HepG2 (cell line): ENCODE data around the gene ZNF384. TPM values are rescaled to one million over a fixed set of nuclear protein-coding genes. Genes with fewer than 3 reads are reported as not detected.

Experiments used
- AGO1 ChIP-seq: fragments of 200-400 bp; formaldehyde crosslinking; IDR thresholded peaks from 2 replicates; pipeline ENCODE4 v1.6.1; 2017; ENCODE audit warnings: mild to moderate bottlenecking, low read depth, low read length, moderate library complexity; ENCODE audit not compliant: poor library complexity, severe bottlenecking
- ARID3A ChIP-seq: IDR thresholded peaks from 2 replicates; pipeline ENCODE4 v1.6.1; 2012; ENCODE audit warnings: low read depth, low read length, improper control_type of control experiment
- CREM ChIP-seq, 2 experiments: sonication (generic) in 1 of 2; formaldehyde crosslinking in 1 of 2; IDR thresholded peaks; 2 replicates each; pipeline versions ENCODE4 v1.4.0 to v1.6.1; 2016 to 2020; ENCODE audit warnings: antibody characterized with exemption in 1 of 2, mild to moderate bottlenecking in 1 of 2, missing genetic modification reagents in 1 of 2
- GATAD2A ChIP-seq: IDR thresholded peaks from 2 replicates; pipeline ENCODE4 v1.6.1; 2016
- HNF4G ChIP-seq, 2 experiments: sonication (generic) in 1 of 2; formaldehyde crosslinking in 1 of 2; IDR thresholded peaks; 2 replicates each; pipeline versions ENCODE4 v1.4.0 to v1.6.1; 2011 to 2020; ENCODE audit warnings: borderline replicate concordance in 2 of 2, low read depth in 2 of 2, mild to moderate bottlenecking in 2 of 2, low read length in 1 of 2, missing genetic modification reagents in 1 of 2, moderate library complexity in 1 of 2
- HNRNPK ChIP-seq: fragments of 200-400 bp; formaldehyde crosslinking; IDR thresholded peaks from 2 replicates; pipeline ENCODE4 v1.6.1; 2018; ENCODE audit warnings: low read length, low read depth, moderate library complexity, mild to moderate bottlenecking; ENCODE audit not compliant: poor library complexity, severe bottlenecking
- HOXA5 ChIP-seq: sonication (generic); formaldehyde crosslinking; IDR thresholded peaks from 2 replicates; pipeline ENCODE4 v1.4.0; 2020; ENCODE audit warnings: missing genetic modification reagents
- KDM5B ChIP-seq: sonication (generic); formaldehyde crosslinking; IDR thresholded peaks from 2 replicates; pipeline ENCODE4 v1.4.0; 2020; ENCODE audit warnings: missing genetic modification reagents, mild to moderate bottlenecking, borderline replicate concordance
- KLF15 ChIP-seq: sonication (generic); formaldehyde crosslinking; IDR thresholded peaks from 2 replicates; pipeline ENCODE4 v1.8.1; 2023; ENCODE audit warnings: borderline replicate concordance, mild to moderate bottlenecking, inconsistent platforms, missing genetic modification reagents, mixed read lengths
- MAFK ChIP-seq, 2 experiments: IDR thresholded peaks in 1 of 2; conservative IDR thresholded peaks in 1 of 2; 2 replicates each; pipeline ENCODE4 v1.6.1; 2011; ENCODE audit warnings: improper control_type of control experiment in 2 of 2, low read length in 2 of 2
- MAZ ChIP-seq, 2 experiments: sonication (generic) in 1 of 2; formaldehyde crosslinking in 1 of 2; IDR thresholded peaks; 2 replicates each; pipeline versions ENCODE4 v1.5.0 to v1.6.1; 2012 to 2020; ENCODE audit warnings: low read depth in 2 of 2, mild to moderate bottlenecking in 2 of 2, borderline replicate concordance in 1 of 2, improper control_type of control experiment in 1 of 2, low read length in 1 of 2, missing genetic modification reagents in 1 of 2, moderate library complexity in 1 of 2
- MEIS1 ChIP-seq: sonication (generic); formaldehyde crosslinking; IDR thresholded peaks from 2 replicates; pipeline ENCODE4 v1.9.0; 2021; ENCODE audit warnings: mild to moderate bottlenecking, missing genetic modification reagents, moderate library complexity, borderline replicate concordance
- TAF15 ChIP-seq: fragments of 200-400 bp; formaldehyde crosslinking; IDR thresholded peaks from one replicate; pipeline ENCODE4 v1.6.1; 2018; ENCODE audit warnings: mild to moderate bottlenecking, low read depth, low read length; ENCODE audit not compliant: poor library complexity, severe bottlenecking
- ZNF20 ChIP-seq: sonication (generic); formaldehyde crosslinking; IDR thresholded peaks from 2 replicates; pipeline ENCODE4 v1.4.0; 2020; ENCODE audit warnings: mild to moderate bottlenecking, moderate library complexity, missing genetic modification reagents
- ZNF296 ChIP-seq: sonication (generic); formaldehyde crosslinking; conservative IDR thresholded peaks from 2 replicates; pipeline ENCODE4 v1.5.0; 2020; ENCODE audit warnings: mild to moderate bottlenecking, missing genetic modification reagents
- ZNF318 ChIP-seq: sonication (generic); formaldehyde crosslinking; IDR thresholded peaks from 2 replicates; pipeline ENCODE4 v1.4.0; 2020; ENCODE audit warnings: mild to moderate bottlenecking, missing genetic modification reagents
- ZNF441 ChIP-seq: sonication (generic); formaldehyde crosslinking; IDR thresholded peaks from 2 replicates; pipeline ENCODE4 v1.7.0; 2021; ENCODE audit warnings: missing genetic modification reagents, borderline replicate concordance
- ZNF501 ChIP-seq: sonication (generic); formaldehyde crosslinking; IDR thresholded peaks from 2 replicates; pipeline ENCODE4 v1.5.1; 2020; ENCODE audit warnings: mild to moderate bottlenecking, moderate library complexity, missing genetic modification reagents
- polyA plus RNA-seq, 8 experiments: library from polyadenylated mRNA; depleted of rRNA in 3 of 8; stranded (reverse) in 7 of 8; unstranded in 1 of 8; fragments of >200 nt; fragmentation: Illumina TruSeq in 4 of 8; extraction: Trizol in 4 of 8; gene quantifications; 2 replicates each; pipeline versions ENCODE4 v1.2.1 to v1.2.3, GENCODE V29; 2011 to 2016; ENCODE audit warnings: low read depth in 4 of 8, missing spikeins in 1 of 8, mixed read lengths in 1 of 8; ENCODE audit not compliant: insufficient read depth in 1 of 8
- total RNA-seq, 5 experiments: library from RNA; depleted of rRNA; stranded (reverse); fragments of >200 nt; fragmentation: Illumina TruSeq; extraction: Trizol; gene quantifications; 2 replicates each; pipeline ENCODE4 v1.2.3, GENCODE V29; 2016; ENCODE audit warnings: low read depth in 1 of 5

Gene ZNF384
- total and polyA plus RNA-seq, 2 of the 13 experiments (the other 11 are each of a cell fraction or from before 2014, with no cell fraction given): 23.6 to 55.3 TPM

GRCh38 chr12:6699989-6700645 is 10.9 kb upstream of the ZNF384 start (continued):
- TF ChIP-seq CREM (IDR thresholded peaks at IDR 0.05) (no peak), CREM (CRISPR knock-in tag; IDR thresholded peaks at IDR 0.05) (no peak), ZNF20 (CRISPR knock-in tag) (no peak), HNRNPK (peak; percentile 59), ARID3A (no peak), ZNF296 (CRISPR knock-in tag) (no peak), ZNF501 (CRISPR knock-in tag) (no peak), MAZ (IDR thresholded peaks at IDR 0.05; ENCODE audit: borderline replicate concordance, low read depth, low read length) (no peak), MAZ (CRISPR knock-in tag; IDR thresholded peaks at IDR 0.05; ENCODE audit: low read depth) (peak; percentile 12; the same call in 1 of the 2 replicates), KDM5B (CRISPR knock-in tag) (no peak; the same call in 1 of the 2 replicates), GATAD2A (CRISPR knock-in tag) (no peak), ZNF441 (CRISPR knock-in tag) (no peak), ZNF318 (CRISPR knock-in tag) (no peak), HOXA5 (CRISPR knock-in tag) (no peak), AGO1 (no peak), KLF15 (CRISPR knock-in tag) (no peak), TAF15 (peak; percentile 68), MEIS1 (CRISPR knock-in tag) (no peak), HNF4G (IDR thresholded peaks at IDR 0.05; ENCODE audit: borderline replicate concordance, low read depth, low read length) (no peak), HNF4G (CRISPR knock-in tag; IDR thresholded peaks at IDR 0.05; ENCODE audit: borderline replicate concordance, low read depth) (no peak), MAFK (conservative IDR thresholded peaks at IDR 0.05 in 1 of 2, IDR thresholded peaks at IDR 0.05 in 1 of 2; ENCODE audit: low read length in 2 of 2) (no peak)
